CD14-positive monocyte (primary cell): Measurements from ENCODE around the gene MYO6. TPM values are rescaled to one million over a fixed set of nuclear protein-coding genes. Genes with fewer than 3 reads are reported as not detected.
A peak's percentile ranks its signal among the peaks of the same experiment; 100 is the strongest.

Source experiments
- DNase-seq, 3 donors: peaks; one replicate each; pipeline ENCODE4 v3.0.0-alpha.2; 2011 to 2022
- H2AFZ ChIP-seq: 2 replicates; pipeline ENCODE4 v1.6.0; 2012; ENCODE audit warnings: mild to moderate bottlenecking, low read depth, low read length, inconsistent platforms; ENCODE audit not compliant: insufficient read depth, poor library complexity, severe bottlenecking
- H3K27ac ChIP-seq, 2 donors: 1 replicate in 1 of 2; 2 replicates in 1 of 2; pipeline ENCODE4 v1.5.1; 2012 to 2013; ENCODE audit warnings: low read length in 2 of 2, control low read depth in 1 of 2, inconsistent platforms in 1 of 2, low read depth in 1 of 2, mild to moderate bottlenecking in 1 of 2
- H3K27me3 ChIP-seq, 2 donors: one replicate each; pipeline versions ENCODE4 v1.6.0 to v1.6.1; 2011 to 2013; ENCODE audit warnings: low read length in 2 of 2; ENCODE audit not compliant: control insufficient read depth in 2 of 2, insufficient read depth in 2 of 2
- H3K36me3 ChIP-seq, 2 donors: replicated peaks in 1 of 2; 1 replicate in 1 of 2; 2 replicates in 1 of 2; pipeline versions ENCODE4 v1.5.1 to v1.6.1; 2012 to 2013; ENCODE audit warnings: low read length in 2 of 2, control low read depth in 1 of 2, inconsistent platforms in 1 of 2, mild to moderate bottlenecking in 1 of 2; ENCODE audit not compliant: insufficient read depth in 2 of 2, control insufficient read depth in 1 of 2
- H3K4me1 ChIP-seq, 2 donors: 1 replicate in 1 of 2; 2 replicates in 1 of 2; pipeline versions ENCODE4 v1.5.1 to v1.6.1; 2012 to 2013; ENCODE audit warnings: low read length in 2 of 2, control low read depth in 1 of 2, inconsistent platforms in 1 of 2, mild to moderate bottlenecking in 1 of 2, moderate library complexity in 1 of 2; ENCODE audit not compliant: insufficient read depth in 2 of 2, control insufficient read depth in 1 of 2
- H3K4me2 ChIP-seq: replicated peaks from 2 replicates; pipeline ENCODE3; 2012; ENCODE audit warnings: low read length, moderate library complexity, mild to moderate bottlenecking; ENCODE audit not compliant: poor library complexity, severe bottlenecking; ENCODE audit errors: extremely low read depth
- H3K4me3 ChIP-seq, 3 experiments: fragments of 200-600 bp in 1 of 3; sonication (generic) in 1 of 3; replicated peaks in 1 of 3; 1 replicate in 2 of 3; 2 replicates in 1 of 3; pipeline ENCODE4 v1.5.1; 2011 to 2013; ENCODE audit warnings: low read length in 3 of 3, mild to moderate bottlenecking in 3 of 3, control low read depth in 2 of 3, low read depth in 2 of 3, inconsistent platforms in 1 of 3, moderate library complexity in 1 of 3
- H3K79me2 ChIP-seq: 2 replicates; pipeline ENCODE4 v1.6.0; 2012; ENCODE audit warnings: mild to moderate bottlenecking, control low read depth, inconsistent platforms, low read length, moderate library complexity; ENCODE audit not compliant: insufficient read depth
- H3K9ac ChIP-seq: 2 replicates; pipeline ENCODE4 v1.6.0; 2017; ENCODE audit warnings: low read length, mild to moderate bottlenecking; ENCODE audit not compliant: insufficient read depth, poor library complexity, severe bottlenecking
- H3K9me3 ChIP-seq, 2 donors: replicated peaks in 1 of 2; 1 replicate in 1 of 2; 2 replicates in 1 of 2; pipeline versions ENCODE4 v1.5.1 to v1.6.1; 2012 to 2013; ENCODE audit warnings: low read length in 2 of 2, control low read depth in 1 of 2; ENCODE audit not compliant: control insufficient read depth in 1 of 2, insufficient read depth in 1 of 2
- H4K20me1 ChIP-seq: 2 replicates; pipeline ENCODE4 v1.6.0; 2012; ENCODE audit warnings: mild to moderate bottlenecking, low read length, control low read depth, moderate library complexity; ENCODE audit not compliant: insufficient read depth
- H3K27ac Mint-ChIP-seq, 7 donors: one replicate each; pipeline ENCODE4 v1.8.0; 2020; ENCODE audit warnings: mild to moderate bottlenecking in 7 of 7, mixed read lengths in 7 of 7, moderate library complexity in 6 of 7, inconsistent platforms in 2 of 7
- H3K27me3 Mint-ChIP-seq, 3 donors: one replicate each; pipeline ENCODE4 v1.8.0; 2021 to 2022; ENCODE audit warnings: low read depth in 3 of 3, mild to moderate bottlenecking in 3 of 3, mixed read lengths in 3 of 3, moderate library complexity in 3 of 3, inconsistent platforms in 1 of 3
- H3K36me3 Mint-ChIP-seq, 2 donors: one replicate each; pipeline ENCODE4 v1.8.0; 2020; ENCODE audit warnings: mixed read lengths in 2 of 2, inconsistent platforms in 1 of 2, mild to moderate bottlenecking in 1 of 2
- H3K4me1 Mint-ChIP-seq: one replicate; pipeline ENCODE4 v1.8.0; 2020; ENCODE audit warnings: mild to moderate bottlenecking, mixed read lengths
- H3K4me3 Mint-ChIP-seq, 2 donors: one replicate each; pipeline ENCODE4 v1.8.0; 2020; ENCODE audit warnings: mild to moderate bottlenecking in 2 of 2, mixed read lengths in 2 of 2, moderate library complexity in 1 of 2
- H3K9me3 Mint-ChIP-seq, 7 donors: one replicate each; pipeline ENCODE4 v1.8.0; 2020 to 2022; ENCODE audit warnings: mixed read lengths in 7 of 7, mild to moderate bottlenecking in 6 of 7, moderate library complexity in 6 of 7, inconsistent platforms in 2 of 7
- WGBS: methylation state at CpG from one replicate; pipeline ENCODE4 v1.1.5; 2013; ENCODE audit warnings: missing lambda C conversion rate; ENCODE audit not compliant: insufficient coverage; 5-methylcytosine and 5-hydroxymethylcytosine counted together
- intact Hi-C, 2 donors: fragments of 100-400 bp; cut with micrococcal nuclease; formaldehyde crosslinking; loops; one replicate each; pipeline versions ENCODE4 v1.15.0 to v1.15.1; 2023
- polyA plus RNA-seq, 3 donors: library from polyadenylated mRNA; depleted of rRNA in 1 of 3; unstranded in 2 of 3; stranded (reverse) in 1 of 3; fragments of 300-500 nt in 2 of 3; fragments of >200 nt in 1 of 3; fragmentation: Illumina TruSeq in 2 of 3; gene quantifications; 1 replicate in 2 of 3; 2 replicates in 1 of 3; pipeline ENCODE4 v1.2.3, GENCODE V29; 2012 to 2021
- TF ChIP-seq, protein P1 (sequence below): fragments of 200-600 bp; IDR thresholded peaks from one replicate; pipeline ENCODE4 v1.8.0; 2022; ENCODE audit warnings: antibody characterized with exemption, mild to moderate bottlenecking

The MYO6 gene
- polyA plus RNA-seq, 3 donors, result not detected

DNA sequence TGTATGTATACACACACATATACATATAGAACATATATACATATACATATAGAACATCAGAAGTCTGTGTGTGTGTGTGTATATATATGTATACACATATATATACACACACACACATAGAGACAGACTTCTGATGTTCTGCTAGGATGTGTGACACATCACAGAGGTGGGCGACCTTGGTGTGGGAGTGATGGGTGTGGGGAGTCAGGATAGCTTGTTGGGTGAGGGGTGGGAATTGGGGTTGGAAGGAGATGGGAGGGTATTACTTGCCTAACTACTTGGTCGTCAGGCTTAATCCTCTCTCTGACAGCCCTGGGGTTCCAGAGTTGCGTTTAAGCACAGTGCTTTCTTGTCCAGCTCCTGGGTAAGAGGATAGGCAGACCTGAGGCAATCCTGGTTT lies 8.3 kb downstream of the MYO6 start:
- WGBS, result 93% methylated on average over 2 of the region's 3 CpGs
- Mint-ChIP-seq H3K4me1 (no peaks in the 10 kb centered on the region), H3K27me3 (peaks cover 47 to 75% (median 60%) of the 10 kb centered on the region in 3 donors), H3K4me3 (no peak overlapping the region), H3K27ac (no peak overlapping the region), H3K9me3 (peaks cover 0 to 8% (median 0%) of the 10 kb centered on the region in 7 donors), H3K36me3 (no peaks in the 10 kb centered on the region)
- Histone ChIP-seq H2AFZ (no peak overlapping the region), H3K9me3 (no peaks in the 10 kb centered on the region), H3K36me3 (no peaks in the 10 kb centered on the region), H3K4me3 (no peak overlapping the region), H3K27ac (no peak overlapping the region), H3K79me2 (no peaks in the 10 kb centered on the region), H3K4me2 (no peak overlapping the region), H3K9ac (no peak overlapping the region), H3K4me1 (no peaks in the 10 kb centered on the region), H4K20me1 (no peaks in the 10 kb centered on the region), H3K27me3 (peaks cover 33 to 68% of the 10 kb centered on the region in 2 donors)
- no peak for DNase-seq
- TF ChIP-seq, protein P1, sequence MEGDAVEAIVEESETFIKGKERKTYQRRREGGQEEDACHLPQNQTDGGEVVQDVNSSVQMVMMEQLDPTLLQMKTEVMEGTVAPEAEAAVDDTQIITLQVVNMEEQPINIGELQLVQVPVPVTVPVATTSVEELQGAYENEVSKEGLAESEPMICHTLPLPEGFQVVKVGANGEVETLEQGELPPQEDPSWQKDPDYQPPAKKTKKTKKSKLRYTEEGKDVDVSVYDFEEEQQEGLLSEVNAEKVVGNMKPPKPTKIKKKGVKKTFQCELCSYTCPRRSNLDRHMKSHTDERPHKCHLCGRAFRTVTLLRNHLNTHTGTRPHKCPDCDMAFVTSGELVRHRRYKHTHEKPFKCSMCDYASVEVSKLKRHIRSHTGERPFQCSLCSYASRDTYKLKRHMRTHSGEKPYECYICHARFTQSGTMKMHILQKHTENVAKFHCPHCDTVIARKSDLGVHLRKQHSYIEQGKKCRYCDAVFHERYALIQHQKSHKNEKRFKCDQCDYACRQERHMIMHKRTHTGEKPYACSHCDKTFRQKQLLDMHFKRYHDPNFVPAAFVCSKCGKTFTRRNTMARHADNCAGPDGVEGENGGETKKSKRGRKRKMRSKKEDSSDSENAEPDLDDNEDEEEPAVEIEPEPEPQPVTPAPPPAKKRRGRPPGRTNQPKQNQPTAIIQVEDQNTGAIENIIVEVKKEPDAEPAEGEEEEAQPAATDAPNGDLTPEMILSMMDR, result no peak
- intact Hi-C loops, result no loop called here

DNA sequence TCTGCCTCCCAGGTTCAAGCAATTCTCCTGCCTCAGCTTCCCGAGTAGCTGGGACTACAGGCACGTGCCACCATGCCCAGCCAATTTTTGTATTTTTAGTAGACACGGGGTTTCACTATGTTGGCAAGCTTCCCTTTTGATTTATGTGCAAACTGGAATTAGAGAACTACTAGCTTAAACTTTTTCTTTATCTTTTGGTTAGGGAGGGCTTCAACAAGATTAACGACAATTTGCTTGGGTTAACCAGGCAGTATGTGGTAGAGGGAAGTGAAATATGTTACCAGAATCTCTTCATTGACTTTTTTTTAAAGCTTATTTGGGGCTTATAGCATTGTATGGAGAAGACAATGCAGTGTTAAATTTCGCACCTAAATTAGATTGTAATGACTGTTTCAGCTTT lies 9.0 kb downstream of the MYO6 start:
- H3K27me3 ChIP-seq, result peaks cover 26 to 60% of the 10 kb centered on the region in 2 donors
- Mint-ChIP-seq H3K27me3 (peaks cover 39 to 67% (median 56%) of the 10 kb centered on the region in 3 donors), H3K36me3 (no peaks in the 10 kb centered on the region), H3K4me3 (peak overlapping the region in 1 of 2 donors; percentile 59), H3K27ac (no peak overlapping the region), H3K9me3 (peaks cover 0 to 8% (median 0%) of the 10 kb centered on the region in 7 donors), H3K4me1 (no peaks in the 10 kb centered on the region)
- H2AFZ ChIP-seq, result no peak overlapping the region
- TF ChIP-seq, protein P1, result no peak
- H3K36me3 ChIP-seq, result no peaks in the 10 kb centered on the region
- H3K9ac ChIP-seq, result no peak overlapping the region
- no peak for DNase-seq
- no peak overlapping the region for H3K4me2 ChIP-seq
- H3K9me3 ChIP-seq, result no peaks in the 10 kb centered on the region
- 31% methylated on average over 4 of the region's 5 CpGs for WGBS
- no peak overlapping the region for H3K4me3 ChIP-seq
- intact Hi-C loops, result no loop called here
- H3K4me1 ChIP-seq, result no peaks in the 10 kb centered on the region
- H3K27ac ChIP-seq, result no peak overlapping the region
- H3K79me2 ChIP-seq, result no peaks in the 10 kb centered on the region
- no peaks in the 10 kb centered on the region for H4K20me1 ChIP-seq
